H1 (cell line): ENCODE data around the gene PCBP1. TPM values are rescaled to one million over a fixed set of nuclear protein-coding genes. Genes with fewer than 3 reads are reported as not detected.

Experiments used
- CTCF ChIA-PET: fragments of 300-600 bp; sonication (Branson Sonifier 250); formaldehyde crosslinking; loops from one replicate; lab custom pipeline; 2021; ENCODE audit not compliant: partially characterized antibody; lab: Charles Lee
- POLR2A ChIA-PET: fragments of 300-600 bp; sonication (Branson Sonifier 250); formaldehyde crosslinking; loops from one replicate; lab custom pipeline; 2021; ENCODE audit warnings: inconsistent platforms; ENCODE audit not compliant: partially characterized antibody; lab: Charles Lee
- DNase-seq, 2 experiments: peaks; one replicate each; pipeline versions ENCODE4 v3.0.0 to v3.0.0-alpha.2; 2010 to 2022; ENCODE audit warnings: low spot score in 2 of 2, low read depth in 1 of 2, mixed read lengths in 1 of 2
- FAIRE-seq: peaks from 2 replicates; lab custom pipeline; 2011; peaks lifted over from hg19 to GRCh38; lab: Jason Lieb, UNC
- H2AFZ ChIP-seq: 2 replicates; pipeline ENCODE4 v1.8.1; 2012; ENCODE audit warnings: low read length, inconsistent platforms
- H2AK5ac ChIP-seq: 2 replicates; pipeline ENCODE4 v1.6.1; 2013; ENCODE audit warnings: low read depth, low read length
- H2BK120ac ChIP-seq: replicated peaks from 2 replicates; pipeline ENCODE3; 2013; ENCODE audit warnings: low read depth, low read length, inconsistent platforms
- H2BK12ac ChIP-seq: 2 replicates; pipeline ENCODE4 v1.6.1; 2013; ENCODE audit warnings: low read depth, low read length
- H2BK15ac ChIP-seq: 2 replicates; pipeline ENCODE4 v1.6.1; 2013; ENCODE audit warnings: low read length
- H2BK20ac ChIP-seq: 2 replicates; pipeline ENCODE4 v1.6.1; 2013; ENCODE audit warnings: low read length
- H2BK5ac ChIP-seq: 2 replicates; pipeline ENCODE4 v1.6.1; 2013; ENCODE audit warnings: low read depth, low read length
- H3K14ac ChIP-seq: 2 replicates; pipeline ENCODE4 v1.6.1; 2013; ENCODE audit warnings: inconsistent platforms; ENCODE audit not compliant: insufficient read length
- H3K18ac ChIP-seq: 2 replicates; pipeline ENCODE4 v1.6.1; 2013; ENCODE audit warnings: low read length; ENCODE audit errors: extremely low read depth
- H3K23ac ChIP-seq: 2 replicates; pipeline ENCODE4 v1.6.1; 2013; ENCODE audit warnings: inconsistent platforms; ENCODE audit not compliant: insufficient read length
- H3K23me2 ChIP-seq: 2 replicates; pipeline ENCODE4 v1.6.1; 2013; ENCODE audit warnings: low read depth, low read length
- H3K27ac ChIP-seq: 2 replicates; pipeline ENCODE4 v1.6.1; 2011; ENCODE audit warnings: low read depth, low read length, inconsistent platforms
- H3K27me3 ChIP-seq, 4 experiments: replicated peaks in 1 of 4; 1 replicate in 1 of 4; 2 replicates in 3 of 4; pipeline versions ENCODE4 v1.6.1 to v1.8.1; 2011 to 2013; ENCODE audit warnings: low read length in 3 of 4, mild to moderate bottlenecking in 3 of 4, inconsistent platforms in 2 of 4, mixed read lengths in 2 of 4, moderate library complexity in 1 of 4; ENCODE audit not compliant: control insufficient read depth in 3 of 4, insufficient read depth in 3 of 4; ENCODE audit errors: extremely low read depth in 1 of 4
- H3K36me3 ChIP-seq, 4 experiments: 2 replicates each; pipeline versions ENCODE4 v1.6.1 to v1.8.1; 2011 to 2013; ENCODE audit warnings: mild to moderate bottlenecking in 4 of 4, low read length in 3 of 4, moderate library complexity in 2 of 4, control low read depth in 1 of 4, inconsistent platforms in 1 of 4; ENCODE audit not compliant: insufficient read depth in 4 of 4, control insufficient read depth in 2 of 4
- H3K4ac ChIP-seq: replicated peaks from 2 replicates; pipeline ENCODE3; 2013; ENCODE audit warnings: low read length, low read depth, mixed read lengths, inconsistent platforms; ENCODE audit not compliant: insufficient read length
- H3K4me1 ChIP-seq, 4 experiments: replicated peaks in 1 of 4; 1 replicate in 1 of 4; 2 replicates in 3 of 4; pipeline versions ENCODE4 v1.6.1 to v1.8.1; 2011 to 2013; ENCODE audit warnings: low read length in 3 of 4, inconsistent platforms in 2 of 4, mixed read lengths in 1 of 4; ENCODE audit not compliant: insufficient read depth in 4 of 4, control insufficient read depth in 3 of 4
- H3K4me2 ChIP-seq, 2 experiments: 2 replicates each; pipeline versions ENCODE4 v1.6.1 to v1.8.1; 2011 to 2013; ENCODE audit warnings: low read depth in 2 of 2, low read length in 2 of 2, control low read depth in 1 of 2, inconsistent platforms in 1 of 2, mild to moderate bottlenecking in 1 of 2; ENCODE audit not compliant: insufficient read depth in 1 of 2
- H3K4me3 ChIP-seq, 4 experiments: fragments of 200-600, 300-600 bp in 1 of 4; sonication (generic), shearing (Covaris generic), sonication (Bioruptor Twin) in 1 of 4; 2 replicates each; pipeline versions ENCODE4 v1.5.1 to v1.8.1; 2011 to 2016; ENCODE audit warnings: low read length in 4 of 4, low read depth in 3 of 4, control low read depth in 2 of 4, inconsistent platforms in 2 of 4, mild to moderate bottlenecking in 2 of 4, mixed read lengths in 1 of 4, moderate library complexity in 1 of 4; ENCODE audit not compliant: insufficient read depth in 2 of 4; ENCODE audit errors: extremely low read depth in 1 of 4
- H3K56ac ChIP-seq: replicated peaks from 2 replicates; pipeline ENCODE3; 2013; ENCODE audit warnings: low read depth, mild to moderate bottlenecking, mixed read lengths, low read length, inconsistent platforms; ENCODE audit not compliant: insufficient read length
- H3K79me1 ChIP-seq: 2 replicates; pipeline ENCODE4 v1.6.1; 2013; ENCODE audit warnings: low read depth, low read length, control low read depth
- H3K79me2 ChIP-seq, 2 experiments: 2 replicates each; pipeline versions ENCODE4 v1.6.1 to v1.8.1; 2012 to 2013; ENCODE audit warnings: low read length in 2 of 2, mild to moderate bottlenecking in 2 of 2, inconsistent platforms in 1 of 2; ENCODE audit not compliant: insufficient read depth in 2 of 2, control insufficient read depth in 1 of 2
- H3K9ac ChIP-seq, 4 experiments: replicated peaks in 1 of 4; 1 replicate in 1 of 4; 2 replicates in 3 of 4; pipeline versions ENCODE4 v1.6.1 to v1.8.1; 2011 to 2013; ENCODE audit warnings: low read depth in 3 of 4, low read length in 3 of 4, control low read depth in 2 of 4, mild to moderate bottlenecking in 2 of 4, moderate library complexity in 2 of 4, inconsistent platforms in 1 of 4; ENCODE audit errors: extremely low read depth in 1 of 4
- H3K9me3 ChIP-seq, 2 experiments: 2 replicates each; pipeline versions ENCODE4 v1.6.1 to v1.8.1; 2012 to 2013; ENCODE audit warnings: mild to moderate bottlenecking in 2 of 2, moderate library complexity in 2 of 2, control low read depth in 1 of 2, inconsistent platforms in 1 of 2, low read depth in 1 of 2, low read length in 1 of 2, mixed read lengths in 1 of 2; ENCODE audit not compliant: insufficient read depth in 2 of 2
- H4K20me1 ChIP-seq, 2 experiments: replicated peaks in 1 of 2; 2 replicates each; pipeline versions ENCODE3 to v1.8.1; 2011 to 2013; ENCODE audit warnings: inconsistent platforms in 2 of 2, low read length in 2 of 2, mild to moderate bottlenecking in 1 of 2; ENCODE audit not compliant: insufficient read depth in 2 of 2, control insufficient read depth in 1 of 2
- H4K5ac ChIP-seq: 2 replicates; pipeline ENCODE4 v1.6.1; 2013; ENCODE audit warnings: low read length, low read depth, mixed read lengths, inconsistent platforms; ENCODE audit not compliant: insufficient read length
- H4K8ac ChIP-seq: 2 replicates; pipeline ENCODE4 v1.8.0; 2013; ENCODE audit warnings: mild to moderate bottlenecking, moderate library complexity, low read length, inconsistent platforms; ENCODE audit not compliant: insufficient read depth; ENCODE audit errors: extremely low read depth
- H4K91ac ChIP-seq: replicated peaks from 2 replicates; pipeline ENCODE3; 2013; ENCODE audit warnings: low read length, mixed read lengths, inconsistent platforms; ENCODE audit not compliant: insufficient read length
- CTCF ChIP-seq, 3 experiments: IDR thresholded peaks; 1 replicate in 2 of 3; 2 replicates in 1 of 3; pipeline versions ENCODE4 v1.5.1 to v1.6.1; 2011; ENCODE audit warnings: low read length in 3 of 3, mild to moderate bottlenecking in 3 of 3, inconsistent platforms in 2 of 3, low read depth in 1 of 3, moderate library complexity in 1 of 3; ENCODE audit not compliant: insufficient read depth in 1 of 3; ENCODE audit errors: control extremely low read depth in 1 of 3
- RAD21 ChIP-seq, 2 experiments: IDR thresholded peaks in 1 of 2; conservative IDR thresholded peaks in 1 of 2; 2 replicates each; pipeline ENCODE4 v1.6.1; 2011; ENCODE audit warnings: low read depth in 2 of 2, low read length in 2 of 2, improper control_type of control experiment in 1 of 2, inconsistent platforms in 1 of 2, mild to moderate bottlenecking in 1 of 2, moderate library complexity in 1 of 2
- RBBP5 ChIP-seq: IDR thresholded peaks from 2 replicates; pipeline ENCODE4 v1.7.1; 2012; ENCODE audit warnings: low read depth, mild to moderate bottlenecking, inconsistent platforms, low read length, moderate library complexity, borderline replicate concordance
- SIX5 ChIP-seq: IDR thresholded peaks from 2 replicates; pipeline ENCODE4 v1.6.1; 2011; ENCODE audit warnings: mild to moderate bottlenecking, low read depth, low read length
- SRF ChIP-seq: IDR thresholded peaks from 2 replicates; pipeline ENCODE4 v1.6.1; 2011; ENCODE audit warnings: mild to moderate bottlenecking, low read depth, low read length, moderate library complexity
- TBP ChIP-seq: IDR thresholded peaks from 2 replicates; pipeline ENCODE4 v1.6.1; 2011; ENCODE audit warnings: low read depth, low read length, improper control_type of control experiment
- WGBS, 2 experiments: shearing (Covaris generic) in 1 of 2; methylation state at CpG; one replicate each; pipeline versions ENCODE4 v1.1.6 to v1.1.7; 2013 to 2015; ENCODE audit warnings: low lambda C conversion rate in 2 of 2, mixed read lengths in 2 of 2, inconsistent platforms in 1 of 2, low coverage in 1 of 2, missing lambda C conversion rate in 1 of 2; ENCODE audit not compliant: insufficient replicate concordance in 2 of 2, insufficient coverage in 1 of 2, insufficient read length in 1 of 2; ENCODE audit errors: extremely low coverage in 1 of 2, missing lambda C conversion rate in 1 of 2; 5-methylcytosine and 5-hydroxymethylcytosine counted together
- polyA plus RNA-seq, 7 experiments: library from polyadenylated mRNA; depleted of rRNA in 3 of 7; stranded (reverse) in 5 of 7; unstranded in 2 of 7; fragments of >200 nt in 5 of 7; fragments of 200-250 nt in 2 of 7; gene quantifications; 1 replicate in 5 of 7; 2 replicates in 1 of 7; 4 replicates in 1 of 7; pipeline versions ENCODE4 v1.2.1 to v1.2.3, GENCODE V29; 2011 to 2013; ENCODE audit warnings: missing spikeins in 2 of 7, mixed read lengths in 2 of 7
- total RNA-seq: library from RNA; stranded (reverse); fragmentation: NEBNext Ultra II Directional; extraction: Animal tissue kit (Norgen Biotek cat#: 25700); gene quantifications from 2 replicates; pipeline ENCODE4 v1.2.1, GENCODE V29; 2021

Gene PCBP1
- total and polyA plus RNA-seq, 2 of the 8 experiments (the other 6 are each of a cell fraction or from before 2014, with no cell fraction given): 279 to 493 TPM

DNA sequence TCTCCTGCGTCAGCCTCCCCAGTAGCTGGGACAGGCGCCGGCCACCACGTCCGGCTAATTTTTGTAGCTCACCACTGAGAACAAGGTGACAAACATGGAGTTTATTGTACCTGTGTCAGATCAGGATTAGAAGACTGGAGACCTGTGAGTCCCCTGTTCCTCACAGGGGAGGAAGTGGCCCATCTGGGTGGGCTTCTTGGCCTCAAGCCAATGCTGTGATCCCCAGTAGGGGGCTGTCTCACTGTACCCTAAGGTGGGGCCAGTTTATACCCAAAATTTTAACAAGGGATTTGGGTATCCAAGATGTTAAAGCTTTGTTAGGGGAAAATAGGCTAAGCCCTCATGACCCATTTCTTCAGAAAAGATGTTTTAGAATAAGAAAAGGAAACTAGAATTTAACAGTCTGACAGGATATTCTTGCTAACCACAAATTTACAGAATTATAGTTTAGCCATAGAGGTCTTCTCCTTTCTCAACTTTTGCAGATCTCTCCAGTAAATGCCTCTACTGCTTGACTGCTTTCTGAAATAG, 16.3 kb downstream of the PCBP1 start:
- Histone ChIP-seq H3K23ac (no peak overlapping the region), H3K4me1 (peaks cover 6 to 10% (median 8%) of the 10 kb centered on the region in 4 experiments), H2BK12ac (no peak overlapping the region), H4K8ac (peak overlapping the region; percentile 38; the same call in 1 of the 2 replicates), H3K4me2 (no peak overlapping the region), H2BK15ac (no peak overlapping the region; the same call in 1 of the 2 replicates), H3K79me2 (no peaks in the 10 kb centered on the region), H2AFZ (no peak overlapping the region), H4K91ac (no peak overlapping the region), H3K79me1 (no peaks in the 10 kb centered on the region), H3K36me3 (no peaks in the 10 kb centered on the region), H3K9me3 (no peaks in the 10 kb centered on the region), H2BK20ac (no peak overlapping the region), H4K20me1 (no peaks in the 10 kb centered on the region), H2AK5ac (no peak overlapping the region), H3K14ac (no peak overlapping the region), H2BK5ac (no peak overlapping the region), H3K27ac (no peak overlapping the region; the same call in 1 of the 2 replicates), H3K18ac (no peak overlapping the region), H4K5ac (no peak overlapping the region), H3K56ac (no peak overlapping the region), H3K27me3 (no peaks in the 10 kb centered on the region), H3K23me2 (no peaks in the 10 kb centered on the region), H3K4ac (no peak overlapping the region), H3K9ac (no peak overlapping the region), H3K4me3 (no peak overlapping the region), H2BK120ac (no peak overlapping the region)
- 80% methylated on average over 5 of the region's 5 CpGs; no CpG with 5 or more reads in 1 of the 2 experiments for WGBS, 2 experiments
- no peak for TF ChIP-seq RBBP5
- no peak for TF ChIP-seq SRF
- peak; percentile 12 to 34; a peak in 2 of 4 replicates for TF ChIP-seq RAD21 (IDR thresholded peaks at IDR 0.05 in 1 of 2, conservative IDR thresholded peaks at IDR 0.05 in 1 of 2; ENCODE audit: low read depth in 2 of 2, low read length in 2 of 2)
- peak in 1 of 3 experiments; percentile 16; a peak in 1 of 4 replicates for TF ChIP-seq CTCF (IDR thresholded peaks at IDR 0.05; ENCODE audit: control extremely low read depth in 1 of 3, insufficient read depth in 1 of 3, low read depth in 1 of 3, low read length in 3 of 3)
- TF ChIP-seq SIX5: no peak
- no peak for TF ChIP-seq TBP
- FAIRE-seq: no peak
- ChIA-PET POLR2A (interaction anchor here (1.0 to 51.3 kb wide), 5 partner anchors 17 to 78 kb away, joined by 3 to 1553 read pairs (median 6); partner anchors contain the start of gene PCBP1), CTCF (interaction anchor here (0.6 to 1.7 kb wide), 10 partner anchors 10 to 122 kb away, joined by 3 to 6 read pairs (median 4); no protein-coding TSS in a partner anchor)
- no peak for DNase-seq
